ENCODE results near the gene DPEP1.

The DPEP1 gene

DNA sequence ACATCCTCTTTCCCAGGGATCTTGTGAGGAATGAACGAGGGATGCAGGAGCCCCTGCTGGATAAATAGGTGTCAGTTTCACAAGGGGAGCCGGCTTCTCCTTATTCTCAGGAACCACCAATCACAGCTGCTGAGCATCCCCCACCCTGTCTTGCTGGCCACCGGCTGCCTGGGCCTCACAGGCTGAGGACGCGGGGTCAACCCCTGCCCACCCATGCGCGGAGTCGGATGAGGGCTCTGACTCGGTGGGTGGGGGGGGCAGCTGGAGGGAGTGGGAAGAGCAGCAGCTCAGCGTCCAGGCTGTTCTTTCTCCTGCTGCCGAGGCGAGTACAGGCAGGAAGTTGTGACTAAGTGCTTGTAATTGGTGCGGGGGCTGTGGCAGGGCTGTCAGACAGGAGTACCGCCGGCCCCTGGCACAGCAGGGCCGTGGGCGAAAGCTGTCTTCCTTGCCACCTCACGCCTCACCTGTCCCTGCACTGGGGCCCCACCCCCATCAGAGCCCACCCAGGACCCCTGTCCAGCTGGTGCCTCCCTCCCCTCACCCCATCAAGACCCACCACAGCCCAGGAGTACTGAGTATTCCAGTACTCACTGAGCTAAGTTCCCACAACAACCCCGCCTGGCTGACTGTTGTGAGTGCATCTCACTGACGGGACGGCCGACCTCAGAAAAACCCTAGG lies 11.0 kb upstream of the DPEP1 start:
- no peaks in the 10 kb centered on the region for H3K27me3 ChIP-seq (replicated peaks; ENCODE audit: insufficient read depth, low read length)

DNA sequence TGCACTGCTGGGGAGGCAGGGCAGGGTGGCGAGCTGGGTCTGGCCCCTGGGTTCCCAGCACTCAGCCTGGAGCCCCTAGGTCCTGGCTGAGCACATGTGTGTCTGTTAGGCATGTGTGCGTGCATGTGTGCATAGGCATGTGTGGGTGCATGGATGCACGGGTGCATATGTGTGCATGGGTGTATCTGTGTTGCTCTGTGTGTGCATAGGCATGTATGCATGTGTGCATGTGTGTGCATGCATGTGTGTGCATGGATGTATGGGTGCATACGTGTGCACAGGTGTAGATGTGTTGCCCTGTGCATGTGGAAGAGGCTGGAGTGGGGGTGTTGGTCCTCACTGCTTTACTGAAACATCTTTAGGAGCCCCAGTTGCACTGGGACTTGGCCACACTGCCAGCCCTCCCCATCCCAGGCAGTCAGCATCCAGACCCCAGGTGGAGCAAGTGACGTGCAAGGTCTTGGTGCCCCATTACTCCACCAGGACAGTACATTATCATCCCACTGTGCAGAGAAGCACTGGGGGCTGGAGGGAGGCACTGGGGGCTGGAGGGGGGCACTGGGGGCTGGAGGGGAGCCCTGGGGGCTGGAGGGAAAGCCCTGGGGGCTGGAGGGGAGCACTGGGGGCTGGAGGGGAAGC lies 10.4 kb upstream of the DPEP1 start:
- Histone ChIP-seq H3K27ac (ENCODE audit: low read length) (no peak overlapping the region), H3K27me3 (replicated peaks; ENCODE audit: insufficient read depth, low read length) (no peaks in the 10 kb centered on the region), H3K9ac (ENCODE audit: low read length) (no peak overlapping the region), H3K79me2 (ENCODE audit: low read length) (no peaks in the 10 kb centered on the region), H3K9me3 (replicated peaks; ENCODE audit: insufficient read depth, low read length) (no peaks in the 10 kb centered on the region), H3K4me1 (ENCODE audit: low read length) (no peaks in the 10 kb centered on the region), H3K9me2 (replicated peaks; ENCODE audit: insufficient read depth, low read length) (no peaks in the 10 kb centered on the region), H3K4me2 (ENCODE audit: low read depth, low read length) (no peak overlapping the region), H4K20me1 (ENCODE audit: insufficient read depth, low read length) (no peaks in the 10 kb centered on the region), H3F3A (ENCODE audit: insufficient read depth, low read length) (no peaks in the 10 kb centered on the region), H3K4me3 (ENCODE audit: low read length) (no peak overlapping the region), H2AFZ (ENCODE audit: low read length) (no peak overlapping the region), H3K36me3 (replicated peaks; ENCODE audit: insufficient read depth, low read length) (no peaks in the 10 kb centered on the region)
- TF ChIP-seq EZH2 (optimal IDR thresholded peaks at IDR 0.05; ENCODE audit: low read depth, low read length) (no peak), EZH2phosphoT487 (IDR thresholded peaks at IDR 0.05; ENCODE audit: low read length) (no peak)
- TF ChIP-seq, protein P1, sequence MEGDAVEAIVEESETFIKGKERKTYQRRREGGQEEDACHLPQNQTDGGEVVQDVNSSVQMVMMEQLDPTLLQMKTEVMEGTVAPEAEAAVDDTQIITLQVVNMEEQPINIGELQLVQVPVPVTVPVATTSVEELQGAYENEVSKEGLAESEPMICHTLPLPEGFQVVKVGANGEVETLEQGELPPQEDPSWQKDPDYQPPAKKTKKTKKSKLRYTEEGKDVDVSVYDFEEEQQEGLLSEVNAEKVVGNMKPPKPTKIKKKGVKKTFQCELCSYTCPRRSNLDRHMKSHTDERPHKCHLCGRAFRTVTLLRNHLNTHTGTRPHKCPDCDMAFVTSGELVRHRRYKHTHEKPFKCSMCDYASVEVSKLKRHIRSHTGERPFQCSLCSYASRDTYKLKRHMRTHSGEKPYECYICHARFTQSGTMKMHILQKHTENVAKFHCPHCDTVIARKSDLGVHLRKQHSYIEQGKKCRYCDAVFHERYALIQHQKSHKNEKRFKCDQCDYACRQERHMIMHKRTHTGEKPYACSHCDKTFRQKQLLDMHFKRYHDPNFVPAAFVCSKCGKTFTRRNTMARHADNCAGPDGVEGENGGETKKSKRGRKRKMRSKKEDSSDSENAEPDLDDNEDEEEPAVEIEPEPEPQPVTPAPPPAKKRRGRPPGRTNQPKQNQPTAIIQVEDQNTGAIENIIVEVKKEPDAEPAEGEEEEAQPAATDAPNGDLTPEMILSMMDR (IDR thresholded peaks at IDR 0.05; ENCODE audit: low read length): no peak
- no peak for DNase-seq

More for the DNA sequence above, 11.0 kb upstream of the DPEP1 start:
- Histone ChIP-seq H3K27ac (ENCODE audit: low read length) (no peak overlapping the region), H4K20me1 (ENCODE audit: insufficient read depth, low read length) (no peaks in the 10 kb centered on the region), H3K9ac (ENCODE audit: low read length) (no peak overlapping the region), H3K4me1 (ENCODE audit: low read length) (no peaks in the 10 kb centered on the region), H3K79me2 (ENCODE audit: low read length) (no peaks in the 10 kb centered on the region), H2AFZ (ENCODE audit: low read length) (no peak overlapping the region), H3K9me2 (replicated peaks; ENCODE audit: insufficient read depth, low read length) (no peaks in the 10 kb centered on the region), H3K4me2 (ENCODE audit: low read depth, low read length) (no peak overlapping the region), H3F3A (ENCODE audit: insufficient read depth, low read length) (no peaks in the 10 kb centered on the region), H3K9me3 (replicated peaks; ENCODE audit: insufficient read depth, low read length) (no peaks in the 10 kb centered on the region), H3K36me3 (replicated peaks; ENCODE audit: insufficient read depth, low read length) (no peaks in the 10 kb centered on the region), H3K4me3 (ENCODE audit: low read length) (no peak overlapping the region)
- no peak for TF ChIP-seq EZH2phosphoT487 (IDR thresholded peaks at IDR 0.05; ENCODE audit: low read length)
- no peak for TF ChIP-seq EZH2 (optimal IDR thresholded peaks at IDR 0.05; ENCODE audit: low read depth, low read length)
- TF ChIP-seq, protein P1 (IDR thresholded peaks at IDR 0.05; ENCODE audit: low read length): no peak
- no peak for DNase-seq

DNA sequence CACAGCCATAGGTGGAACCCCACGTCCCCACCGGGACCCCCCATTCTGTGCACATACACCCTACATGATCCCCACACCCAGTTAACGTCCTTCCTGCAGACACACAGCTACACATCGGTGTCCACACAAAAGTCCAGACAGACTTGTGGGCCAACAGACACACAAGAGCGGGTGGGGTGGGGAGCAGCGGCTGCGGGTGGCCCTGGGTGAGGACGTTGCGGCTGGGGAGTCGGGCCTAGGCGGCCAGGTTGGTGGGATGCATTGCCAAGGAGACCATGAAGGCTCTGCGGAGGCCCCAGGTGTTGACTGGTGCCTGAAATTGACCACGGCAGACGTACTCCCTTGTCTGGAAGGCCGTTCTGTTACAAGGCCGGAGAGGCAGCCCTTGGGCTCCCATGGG lies 8.7 kb upstream of the DPEP1 start:
- Histone ChIP-seq H3K27me3 (replicated peaks; ENCODE audit: insufficient read depth, low read length) (no peaks in the 10 kb centered on the region), H3K4me2 (ENCODE audit: low read depth, low read length) (no peak overlapping the region), H3K79me2 (ENCODE audit: low read length) (no peaks in the 10 kb centered on the region), H3K4me3 (ENCODE audit: low read length) (no peak overlapping the region), H3K9ac (ENCODE audit: low read length) (no peak overlapping the region), H3K9me2 (replicated peaks; ENCODE audit: insufficient read depth, low read length) (no peaks in the 10 kb centered on the region), H3K4me1 (ENCODE audit: low read length) (no peaks in the 10 kb centered on the region), H3F3A (ENCODE audit: insufficient read depth, low read length) (no peaks in the 10 kb centered on the region), H3K9me3 (replicated peaks; ENCODE audit: insufficient read depth, low read length) (no peaks in the 10 kb centered on the region), H4K20me1 (ENCODE audit: insufficient read depth, low read length) (no peaks in the 10 kb centered on the region), H3K36me3 (replicated peaks; ENCODE audit: insufficient read depth, low read length) (no peaks in the 10 kb centered on the region), H3K27ac (ENCODE audit: low read length) (no peak overlapping the region), H2AFZ (ENCODE audit: low read length) (no peak overlapping the region)
- no peak for DNase-seq
- TF ChIP-seq, protein P1 (IDR thresholded peaks at IDR 0.05; ENCODE audit: low read length): no peak
- no peak for TF ChIP-seq EZH2 (optimal IDR thresholded peaks at IDR 0.05; ENCODE audit: low read depth, low read length)

Data from MM.1S (cell line).